GM12865 (cell line): ENCODE data around the gene OR8G1.
"Not testable (repeated sequence)": the region's sequence is repeated elsewhere in the genome, so short reads cannot be mapped to it uniquely, and the experiment has no call there.

Source experiments
- DNase-seq: peaks from one replicate; pipeline ENCODE4 v3.0.0; 2010; ENCODE audit warnings: low read depth
- H3K4me3 ChIP-seq: 2 replicates; pipeline ENCODE4 v1.5.1; 2011; ENCODE audit warnings: mild to moderate bottlenecking, low read depth, low read length, control low read depth
- TF ChIP-seq, protein P1 (sequence below): IDR thresholded peaks from 2 replicates; pipeline ENCODE4 v1.5.1; 2011; ENCODE audit warnings: low read length, control low read depth, low read depth, inconsistent platforms; ENCODE audit not compliant: insufficient read depth; ENCODE audit errors: missing control alignments

Gene OR8G1

DNA sequence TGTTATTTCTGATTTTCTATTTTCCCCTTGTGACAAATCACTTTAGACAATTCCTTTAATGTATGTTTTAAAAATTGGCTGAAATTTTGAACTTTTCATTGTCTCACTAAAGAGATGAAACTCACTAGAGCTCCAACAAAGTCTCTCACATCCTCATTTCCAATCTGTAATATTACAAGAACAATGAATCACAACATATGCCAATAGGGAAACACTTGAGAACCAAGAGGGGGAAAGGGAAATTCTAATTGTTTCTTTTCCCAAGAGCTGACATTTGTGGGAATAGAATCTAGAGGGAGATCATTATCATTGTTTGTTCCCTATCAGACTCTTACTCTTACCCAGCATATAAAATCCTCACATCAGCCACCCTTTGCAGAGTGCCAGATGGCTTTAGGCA is 29.6 kb upstream of the OR8G1 start:
- TF ChIP-seq, protein P1, sequence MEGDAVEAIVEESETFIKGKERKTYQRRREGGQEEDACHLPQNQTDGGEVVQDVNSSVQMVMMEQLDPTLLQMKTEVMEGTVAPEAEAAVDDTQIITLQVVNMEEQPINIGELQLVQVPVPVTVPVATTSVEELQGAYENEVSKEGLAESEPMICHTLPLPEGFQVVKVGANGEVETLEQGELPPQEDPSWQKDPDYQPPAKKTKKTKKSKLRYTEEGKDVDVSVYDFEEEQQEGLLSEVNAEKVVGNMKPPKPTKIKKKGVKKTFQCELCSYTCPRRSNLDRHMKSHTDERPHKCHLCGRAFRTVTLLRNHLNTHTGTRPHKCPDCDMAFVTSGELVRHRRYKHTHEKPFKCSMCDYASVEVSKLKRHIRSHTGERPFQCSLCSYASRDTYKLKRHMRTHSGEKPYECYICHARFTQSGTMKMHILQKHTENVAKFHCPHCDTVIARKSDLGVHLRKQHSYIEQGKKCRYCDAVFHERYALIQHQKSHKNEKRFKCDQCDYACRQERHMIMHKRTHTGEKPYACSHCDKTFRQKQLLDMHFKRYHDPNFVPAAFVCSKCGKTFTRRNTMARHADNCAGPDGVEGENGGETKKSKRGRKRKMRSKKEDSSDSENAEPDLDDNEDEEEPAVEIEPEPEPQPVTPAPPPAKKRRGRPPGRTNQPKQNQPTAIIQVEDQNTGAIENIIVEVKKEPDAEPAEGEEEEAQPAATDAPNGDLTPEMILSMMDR = no peak

DNA sequence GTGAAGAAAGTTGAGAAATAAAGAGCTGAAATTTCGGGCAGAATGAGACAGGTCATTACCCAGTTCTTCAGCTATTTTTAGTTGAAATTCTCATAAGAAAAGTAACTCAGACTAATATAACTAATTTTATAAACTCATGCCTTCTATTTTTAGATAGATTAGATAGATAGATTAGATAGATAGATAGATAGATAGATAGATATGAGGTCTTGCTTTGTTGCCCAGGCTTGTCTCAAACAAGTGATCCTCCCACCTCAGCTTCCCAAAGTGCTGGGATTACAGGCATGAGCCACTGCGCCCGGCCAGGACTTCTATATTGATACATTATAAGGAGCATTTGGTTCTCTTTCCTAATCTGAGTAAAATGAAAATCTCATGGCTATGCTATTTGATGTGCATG is 26.9 kb upstream of the OR8G1 start:
- no peak overlapping the region for H3K4me3 ChIP-seq
- DNase-seq = no peak
- TF ChIP-seq, protein P1 = no peak

More for the DNA sequence above, 29.6 kb upstream of the OR8G1 start:
- H3K4me3 ChIP-seq = no peak overlapping the region
- DNase-seq = no peak

DNA sequence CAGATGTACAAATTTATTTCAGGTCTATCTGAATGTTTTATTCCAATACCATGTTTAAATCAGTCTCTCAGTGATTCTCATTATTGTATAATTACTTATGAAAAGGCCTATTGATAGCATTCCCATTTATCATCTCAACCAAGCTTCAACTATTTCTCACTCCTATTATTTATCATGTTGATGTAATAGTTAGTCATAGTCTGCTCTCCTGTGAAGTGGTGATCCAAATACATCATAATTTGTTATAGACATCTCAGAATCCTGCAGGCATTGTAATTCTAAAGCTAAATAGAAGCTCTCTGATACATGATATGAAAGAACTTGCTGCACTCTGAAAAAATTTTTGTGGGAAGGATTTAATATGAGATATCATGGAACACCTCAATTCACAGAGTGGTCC is 21.8 kb upstream of the OR8G1 start:
- DNase-seq = no peak
- TF ChIP-seq, protein P1 = no peak
- no peak overlapping the region for H3K4me3 ChIP-seq

DNA sequence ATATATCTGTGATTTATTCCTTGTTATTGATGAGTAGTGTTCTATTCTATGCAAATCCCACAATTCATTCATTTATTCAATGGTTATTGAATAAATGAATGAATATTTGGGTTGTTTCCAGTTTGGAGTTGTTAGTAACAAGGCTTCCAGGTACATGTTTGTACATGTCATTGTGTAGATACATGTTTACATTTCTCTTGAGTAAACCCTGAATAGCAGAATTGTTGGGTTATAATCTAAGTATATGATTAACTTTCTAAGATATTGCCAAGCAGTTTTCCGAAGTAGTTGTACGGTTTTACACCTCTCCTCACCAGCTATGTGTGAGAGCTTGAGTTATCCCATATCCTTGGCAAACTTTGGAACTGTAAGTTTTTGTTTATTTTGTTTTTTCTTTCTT is 18.5 kb upstream of the OR8G1 start:
- no peak overlapping the region for H3K4me3 ChIP-seq
- DNase-seq = no peak
- TF ChIP-seq, protein P1 = no peak

DNA sequence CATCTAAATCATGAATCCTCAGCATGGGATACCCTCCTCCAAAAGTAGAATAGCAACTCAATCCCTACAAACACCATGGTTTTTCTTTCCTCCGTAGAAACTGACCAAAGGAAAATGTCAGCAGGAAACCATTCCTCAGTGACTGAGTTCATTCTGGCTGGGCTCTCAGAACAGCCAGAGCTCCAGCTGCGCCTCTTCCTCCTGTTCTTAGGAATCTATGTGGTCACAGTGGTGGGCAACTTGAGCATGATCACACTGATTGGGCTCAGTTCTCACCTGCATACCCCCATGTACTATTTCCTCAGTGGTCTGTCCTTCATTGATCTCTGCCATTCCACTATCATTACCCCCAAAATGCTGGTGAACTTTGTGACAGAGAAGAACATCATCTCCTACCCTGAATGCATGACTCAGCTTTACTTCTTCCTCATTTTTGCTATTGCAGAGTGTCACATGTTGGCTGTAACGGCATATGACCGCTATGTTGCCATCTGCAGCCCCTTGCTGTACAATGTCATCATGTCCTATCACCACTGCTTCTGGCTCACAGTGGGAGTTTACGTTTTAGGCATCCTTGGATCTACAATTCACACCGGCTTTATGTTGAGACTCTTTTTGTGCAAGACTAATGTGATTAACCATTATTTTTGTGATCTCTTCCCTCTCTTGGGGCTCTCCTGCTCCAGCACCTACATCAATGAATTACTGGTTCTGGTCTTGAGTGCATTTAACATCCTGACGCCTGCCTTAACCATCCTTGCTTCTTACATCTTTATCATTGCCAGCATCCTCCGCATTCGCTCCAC is 16.1 kb upstream of the OR8G1 start:
- not testable (repeated sequence) for DNase-seq, H3K4me3 ChIP-seq

DNA sequence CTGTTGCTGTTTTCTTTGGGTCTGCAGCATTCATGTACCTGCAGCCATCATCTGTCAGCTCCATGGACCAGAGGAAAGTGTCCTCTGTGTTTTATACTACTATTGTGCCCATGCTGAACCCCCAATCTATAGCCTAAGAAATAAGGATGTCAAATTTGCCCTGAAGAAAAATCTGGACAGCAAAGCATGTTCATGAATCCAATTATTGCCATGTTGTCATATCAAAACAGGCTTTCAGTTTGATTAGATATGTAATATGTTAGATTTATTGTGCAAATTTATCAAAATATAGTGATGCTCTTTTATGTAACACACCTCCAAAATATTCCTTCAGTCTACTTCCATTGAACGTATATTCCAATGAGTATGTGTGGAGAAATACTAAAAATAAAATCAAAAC is 15.4 kb upstream of the OR8G1 start:
- TF ChIP-seq, protein P1 = no peak
- no peak overlapping the region for H3K4me3 ChIP-seq
- no peak for DNase-seq

DNA sequence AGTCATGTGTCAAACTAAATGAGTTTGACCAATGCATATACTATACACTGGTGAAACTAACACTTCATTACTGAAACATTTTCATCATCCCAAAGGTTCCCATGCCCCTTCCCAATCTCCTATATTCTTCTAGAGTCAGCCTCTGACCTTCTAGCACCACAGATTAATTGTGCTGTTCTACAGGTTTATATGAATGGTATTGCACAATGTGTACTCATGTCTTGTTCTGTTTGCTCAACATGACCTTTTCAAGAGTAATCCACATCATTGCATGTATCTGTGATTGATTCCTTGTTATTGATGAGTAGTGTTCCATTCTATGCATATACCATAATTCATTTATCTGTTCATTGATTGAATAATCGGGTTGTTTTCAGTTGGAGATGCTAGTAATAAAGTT is 7.5 kb upstream of the OR8G1 start:
- no peak for DNase-seq
- TF ChIP-seq, protein P1 = no peak
- H3K4me3 ChIP-seq = no peak overlapping the region
